ENCODE results near the gene PRSS57. TPM values are rescaled to one million over a fixed set of nuclear protein-coding genes. Genes with fewer than 3 reads are reported as not detected.
"Not testable (repeated sequence)": the region's sequence is repeated elsewhere in the genome, so short reads cannot be mapped to it uniquely, and the experiment has no call there.

PRSS57 gene
- total RNA-seq, 2 experiments from 2014 or later, result not detected

DNA sequence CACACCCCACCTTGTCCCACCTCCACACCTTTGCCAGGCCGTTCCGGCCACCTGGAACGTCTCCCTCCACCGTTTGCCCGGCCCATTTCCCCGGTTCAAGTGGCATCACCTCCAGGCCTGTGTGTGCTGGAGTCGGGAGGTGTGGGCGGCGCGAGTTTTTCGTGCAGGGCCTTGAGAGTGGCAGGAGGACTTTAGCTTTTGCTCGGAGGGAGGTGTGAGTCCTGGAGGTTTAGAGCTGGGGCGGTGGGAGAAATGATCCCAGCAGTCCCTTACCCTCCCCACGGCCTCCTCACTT, 9.1 kb upstream of the PRSS57 start:
- no peaks in the 10 kb centered on the region for H3K36me3 Mint-ChIP-seq (ENCODE audit: low read depth)
- no peak overlapping the region for H3K27ac Mint-ChIP-seq
- H3K4me1 Mint-ChIP-seq, result peaks cover 6% of the 10 kb centered on the region
- ChIA-PET POLR2A (interaction anchor here (0.7 kb wide), 1 partner anchor 194 kb away, joined by 3 read pairs; no protein-coding TSS in a partner anchor), CTCF (interaction anchor here (0.7 kb wide), 1 partner anchor 309 kb away, joined by 3 read pairs; no protein-coding TSS in a partner anchor)
- H3K4me3 Mint-ChIP-seq, result no peak overlapping the region
- H3K27me3 Mint-ChIP-seq, result peaks cover 12% of the 10 kb centered on the region
- no peak for DNase-seq
- peaks cover 2% of the 10 kb centered on the region for H3K9me3 Mint-ChIP-seq (ENCODE audit: low read depth)
- ATAC-seq, result peak; percentile 6
- intact Hi-C loops (cut with DNase I, micrococcal nuclease), result loop anchor here (1.0 to 5.0 kb wide), 5 partner anchors 24 to 287 kb away; no protein-coding TSS in a partner anchor

DNA sequence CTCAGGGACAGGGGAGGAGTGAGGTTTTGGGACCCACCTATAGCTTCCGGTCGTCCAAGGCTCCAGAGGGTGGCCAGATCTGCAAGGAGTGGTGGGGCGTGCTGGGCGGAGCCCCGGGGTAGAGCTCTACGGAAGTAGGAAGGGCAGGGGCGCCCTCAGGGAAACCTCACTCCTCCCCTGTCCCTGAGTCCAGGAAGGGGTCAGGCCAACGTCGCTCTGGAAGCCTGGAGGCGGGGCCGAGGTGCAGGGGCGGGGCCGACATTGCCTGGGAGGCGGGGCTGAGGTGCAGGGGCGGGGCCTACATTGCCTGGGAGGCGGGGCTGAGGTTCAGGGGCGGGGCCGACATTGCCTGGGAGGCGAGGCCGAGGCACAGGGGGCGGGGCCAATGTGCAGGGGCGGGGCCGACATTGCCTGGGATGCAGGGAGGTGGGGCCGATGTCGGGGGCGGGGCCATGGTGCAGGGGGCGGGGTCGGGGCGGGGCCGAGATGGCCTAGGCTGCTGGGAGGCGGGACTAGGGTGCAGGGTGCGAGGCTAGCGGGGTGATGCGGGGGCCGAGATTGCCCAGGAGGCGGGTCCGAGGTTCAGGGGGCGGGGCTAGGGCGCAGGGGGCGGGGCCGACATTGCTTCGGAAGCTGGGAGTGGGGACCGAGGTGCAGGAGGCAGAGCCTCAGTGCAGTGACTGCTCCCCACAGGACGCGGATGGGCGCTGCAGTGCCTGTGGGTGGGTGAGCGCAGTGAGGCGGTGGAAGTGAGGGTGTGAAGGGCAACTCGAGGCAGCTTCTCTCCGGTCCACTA, 8.6 kb upstream of the PRSS57 start:
- no peak overlapping the region for H3K4me3 Mint-ChIP-seq
- ChIA-PET POLR2A (interaction anchor here (0.7 kb wide), 1 partner anchor 193 kb away, joined by 3 read pairs; no protein-coding TSS in a partner anchor), CTCF (interaction anchor here (1.0 kb wide), 2 partner anchors 67 to 189 kb away, joined by 3 read pairs; partner anchors contain the start of gene MED16)
- no peaks in the 10 kb centered on the region for H3K36me3 Mint-ChIP-seq (ENCODE audit: low read depth)
- H3K9me3 Mint-ChIP-seq (ENCODE audit: low read depth), result peaks cover 2% of the 10 kb centered on the region
- DNase-seq (peak; percentile 90), ATAC-seq (peak; percentile 74)
- peaks cover 6% of the 10 kb centered on the region for H3K4me1 Mint-ChIP-seq
- intact Hi-C loops (cut with DNase I, micrococcal nuclease), result loop anchor here (1.0 to 5.0 kb wide), 6 partner anchors 23 to 287 kb away; no protein-coding TSS in a partner anchor
- no peak overlapping the region for H3K27ac Mint-ChIP-seq
- peaks cover 14% of the 10 kb centered on the region for H3K27me3 Mint-ChIP-seq

DNA sequence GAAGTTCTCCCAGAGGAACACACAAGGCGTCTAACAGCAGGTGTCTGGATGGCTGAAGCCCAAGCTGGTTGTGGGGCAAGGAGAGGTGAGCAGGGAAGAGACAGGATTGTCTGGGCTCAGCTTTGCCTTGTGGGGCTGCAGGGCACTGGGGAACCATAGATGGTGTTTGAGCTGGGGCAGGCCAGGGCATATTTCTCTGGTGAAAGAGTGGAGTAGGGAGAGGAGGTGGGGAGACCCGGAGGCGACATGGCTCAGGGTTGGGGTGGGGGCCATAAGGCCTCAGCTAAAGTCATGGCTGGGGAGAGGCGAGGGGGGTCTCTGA, 8.0 kb upstream of the PRSS57 start:
- Mint-ChIP-seq H3K36me3 (ENCODE audit: low read depth) (no peaks in the 10 kb centered on the region), H3K9me3 (ENCODE audit: low read depth) (peaks cover 2% of the 10 kb centered on the region), H3K4me3 (no peak overlapping the region), H3K27me3 (peaks cover 14% of the 10 kb centered on the region), H3K4me1 (peaks cover 6% of the 10 kb centered on the region), H3K27ac (peak overlapping the region; percentile 19)
- ATAC-seq (no peak), DNase-seq (no peak)
- POLR2A ChIA-PET, result no interaction called here
- CTCF ChIA-PET, result interaction anchor here (0.6 to 1.0 kb wide), 4 partner anchors 68 to 599 kb away, joined by 3 read pairs; partner anchors contain the start of gene MED16
- intact Hi-C loops (cut with DNase I, micrococcal nuclease), result loop anchor here (1.0 to 5.0 kb wide), 2 partner anchors 23 to 34 kb away; no protein-coding TSS in a partner anchor

DNA sequence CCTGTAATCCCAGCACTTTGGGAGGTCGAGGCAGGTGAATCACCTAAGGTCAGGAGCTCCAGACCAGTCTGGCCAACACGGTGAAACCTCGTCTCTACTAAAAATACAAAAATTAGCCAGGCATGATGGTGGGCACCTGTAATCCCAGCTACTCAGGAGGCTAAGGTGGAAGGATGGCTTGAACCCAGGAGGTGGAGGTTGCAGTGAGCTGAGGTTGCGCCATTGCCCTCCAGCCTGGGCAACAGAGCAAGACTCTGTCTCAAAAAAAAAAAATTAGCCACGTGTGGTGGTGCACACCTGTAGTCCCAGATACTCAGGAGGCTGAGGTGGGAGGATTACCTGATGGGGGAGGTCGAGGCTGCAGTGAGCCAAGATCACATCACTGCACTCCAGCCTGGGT, 7.6 kb upstream of the PRSS57 start:
- not testable (repeated sequence) for ATAC-seq

DNA sequence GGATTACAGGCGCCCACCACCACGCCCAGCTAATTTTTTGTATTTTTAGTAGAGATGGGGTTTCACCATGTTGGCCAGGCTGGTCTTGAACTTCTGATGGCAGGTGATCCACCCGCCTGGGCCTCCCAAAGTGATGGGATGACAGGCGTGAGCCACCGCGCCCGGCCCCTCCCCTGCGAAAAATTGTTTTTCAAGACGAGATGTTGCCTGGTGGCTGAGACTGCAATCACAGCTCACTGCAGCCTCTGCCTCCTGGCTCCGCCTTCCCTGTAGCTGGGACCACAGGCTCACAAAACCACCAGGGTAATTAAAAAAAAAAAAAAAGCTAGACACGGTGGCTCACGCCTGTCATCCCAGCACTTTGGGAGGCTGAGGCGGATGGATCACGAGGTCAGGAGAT, 4.6 kb upstream of the PRSS57 start:
- ATAC-seq; H3K4me1 Mint-ChIP-seq; H3K4me3 Mint-ChIP-seq; H3K36me3 Mint-ChIP-seq (ENCODE audit: low read depth); H3K9me3 Mint-ChIP-seq (ENCODE audit: low read depth); POLR2A ChIA-PET; H3K27ac Mint-ChIP-seq; DNase-seq: not testable (repeated sequence)
- CTCF ChIA-PET, result interaction anchor here (0.6 to 0.7 kb wide), 2 partner anchors 21 to 285 kb away, joined by 3 read pairs; no protein-coding TSS in a partner anchor
- H3K27me3 Mint-ChIP-seq, result peaks cover 14% of the 10 kb centered on the region
- intact Hi-C loops (cut with DNase I, micrococcal nuclease), result loop anchor here in 1 of 2 experiments (5.0 kb wide), 1 partner anchor 37 kb away; no protein-coding TSS in a partner anchor

More for the DNA sequence above, 7.6 kb upstream of the PRSS57 start:
- Mint-ChIP-seq H3K27ac (peak overlapping the region; percentile 19), H3K27me3 (peaks cover 14% of the 10 kb centered on the region)
- H3K4me1 Mint-ChIP-seq; H3K36me3 Mint-ChIP-seq (ENCODE audit: low read depth); H3K4me3 Mint-ChIP-seq; DNase-seq; POLR2A ChIA-PET; H3K9me3 Mint-ChIP-seq (ENCODE audit: low read depth): not testable (repeated sequence)
- CTCF ChIA-PET, result interaction anchor here (0.6 to 1.0 kb wide), 4 partner anchors 68 to 599 kb away, joined by 3 read pairs; partner anchors contain the start of gene MED16
- intact Hi-C loops (cut with DNase I, micrococcal nuclease), result loop anchor here (1.0 to 5.0 kb wide), 2 partner anchors 23 to 34 kb away; no protein-coding TSS in a partner anchor

DNA sequence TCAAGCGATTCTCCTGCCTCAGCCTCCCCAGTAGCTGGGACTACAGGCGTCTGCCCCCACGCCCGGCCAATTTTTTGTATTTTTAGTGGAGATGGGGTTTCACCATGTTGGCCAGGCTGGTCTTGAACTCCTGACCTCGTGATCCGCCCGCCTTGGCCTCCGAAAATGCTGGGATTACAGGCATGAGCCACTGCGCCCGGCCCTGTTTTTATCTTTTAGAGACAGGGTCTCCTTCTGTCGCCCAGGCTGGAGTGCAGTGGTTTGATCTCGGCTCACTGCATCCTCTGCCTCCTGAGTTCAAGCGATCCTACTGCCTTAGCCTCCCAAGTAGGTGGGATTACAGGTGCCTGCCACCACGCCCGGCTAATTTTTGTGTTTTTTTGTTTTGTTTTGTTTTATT, 3.3 kb upstream of the PRSS57 start:
- H3K4me3 Mint-ChIP-seq; H3K36me3 Mint-ChIP-seq (ENCODE audit: low read depth); CTCF ChIA-PET; intact Hi-C loops (cut with DNase I, micrococcal nuclease); H3K27ac Mint-ChIP-seq; H3K4me1 Mint-ChIP-seq; POLR2A ChIA-PET; ATAC-seq; DNase-seq; H3K9me3 Mint-ChIP-seq (ENCODE audit: low read depth): not testable (repeated sequence)
- H3K27me3 Mint-ChIP-seq, result peaks cover 18% of the 10 kb centered on the region

DNA sequence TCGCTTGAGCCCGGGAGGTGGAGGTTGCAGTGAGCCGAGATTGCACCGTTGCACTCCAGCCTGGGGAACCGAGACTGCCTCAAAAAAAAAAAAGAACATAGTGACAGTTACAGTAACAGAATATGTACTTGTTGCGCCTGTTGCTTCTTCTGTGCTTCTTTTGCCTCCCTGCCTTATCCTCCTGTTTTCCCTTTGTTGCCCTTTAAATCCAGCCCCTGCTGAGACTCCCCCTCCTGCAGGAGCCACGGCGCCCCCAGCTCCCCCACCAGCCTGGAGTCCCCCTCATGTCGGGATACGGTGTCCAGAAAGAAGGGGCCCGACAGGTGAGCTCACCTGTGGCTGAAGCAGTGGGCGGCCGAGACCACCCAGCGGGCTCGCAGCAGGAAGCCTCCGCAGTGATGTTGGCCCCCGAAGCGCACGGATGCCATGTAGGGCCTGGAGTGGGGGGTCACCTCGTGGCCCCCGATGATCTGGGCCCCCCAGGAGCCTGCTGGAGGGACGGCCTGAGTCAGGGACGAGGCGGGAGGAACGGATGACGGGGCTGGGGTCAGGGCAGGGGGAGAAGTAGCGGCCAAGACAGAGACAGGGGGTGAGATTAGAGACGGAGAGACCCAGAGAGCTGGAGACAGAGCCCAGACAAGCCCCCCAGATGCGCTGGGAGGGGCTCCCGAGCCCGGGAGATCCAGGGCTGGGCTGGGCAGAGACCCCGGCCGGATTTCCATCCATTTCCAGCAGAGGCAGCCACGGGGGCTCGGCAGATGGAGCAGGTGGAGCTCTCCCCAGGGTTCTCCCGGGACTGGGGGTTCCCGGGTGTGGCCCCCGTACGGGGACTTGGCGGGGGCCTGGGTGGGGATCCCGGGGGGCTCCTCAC, 536 bp downstream of the PRSS57 start:
- H3K4me3 Mint-ChIP-seq, result no peak overlapping the region
- intact Hi-C loops (cut with DNase I, micrococcal nuclease), result no loop called here
- H3K27ac Mint-ChIP-seq, result no peak overlapping the region
- ATAC-seq (no peak), DNase-seq (no peak)
- CTCF ChIA-PET, result no interaction called here
- H3K27me3 Mint-ChIP-seq, result peaks cover 11% of the 10 kb centered on the region
- POLR2A ChIA-PET, result no interaction called here
- no peaks in the 10 kb centered on the region for H3K36me3 Mint-ChIP-seq (ENCODE audit: low read depth)
- H3K4me1 Mint-ChIP-seq, result no peaks in the 10 kb centered on the region
- no peaks in the 10 kb centered on the region for H3K9me3 Mint-ChIP-seq (ENCODE audit: low read depth)

DNA sequence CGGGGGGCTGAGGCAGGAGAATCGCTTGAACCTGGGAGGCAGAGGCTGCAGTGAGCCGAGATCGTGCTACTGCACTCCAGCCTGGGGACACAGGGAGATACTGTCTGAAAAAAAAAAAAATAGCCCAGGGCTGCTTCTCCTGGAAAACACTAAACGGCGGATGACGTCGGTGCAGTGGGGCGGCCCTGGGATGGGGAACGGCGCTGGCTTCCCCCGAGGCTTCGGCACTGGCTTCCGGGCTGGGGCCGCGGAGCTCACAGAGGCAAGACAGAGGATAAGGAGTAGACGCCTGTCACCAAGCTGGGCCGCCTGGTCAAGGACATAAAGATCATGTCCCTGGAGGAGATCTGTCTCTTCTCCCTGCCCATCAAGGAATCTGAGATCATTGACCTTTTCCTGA, 5.0 kb downstream of the PRSS57 start:
- H3K9me3 Mint-ChIP-seq (ENCODE audit: low read depth), result no peaks in the 10 kb centered on the region
- H3K4me3 Mint-ChIP-seq, result no peak overlapping the region
- H3K36me3 Mint-ChIP-seq (ENCODE audit: low read depth), result no peaks in the 10 kb centered on the region
- CTCF ChIA-PET, result interaction anchor here (0.6 to 0.7 kb wide), 2 partner anchors 15 to 334 kb away, joined by 3 read pairs; no protein-coding TSS in a partner anchor
- no peak for DNase-seq
- intact Hi-C loops (cut with DNase I, micrococcal nuclease), result no loop called here
- H3K27me3 Mint-ChIP-seq, result peaks cover 4% of the 10 kb centered on the region
- H3K4me1 Mint-ChIP-seq, result no peaks in the 10 kb centered on the region
- no peak for ATAC-seq
- POLR2A ChIA-PET, result no interaction called here
- H3K27ac Mint-ChIP-seq, result no peak overlapping the region

DNA sequence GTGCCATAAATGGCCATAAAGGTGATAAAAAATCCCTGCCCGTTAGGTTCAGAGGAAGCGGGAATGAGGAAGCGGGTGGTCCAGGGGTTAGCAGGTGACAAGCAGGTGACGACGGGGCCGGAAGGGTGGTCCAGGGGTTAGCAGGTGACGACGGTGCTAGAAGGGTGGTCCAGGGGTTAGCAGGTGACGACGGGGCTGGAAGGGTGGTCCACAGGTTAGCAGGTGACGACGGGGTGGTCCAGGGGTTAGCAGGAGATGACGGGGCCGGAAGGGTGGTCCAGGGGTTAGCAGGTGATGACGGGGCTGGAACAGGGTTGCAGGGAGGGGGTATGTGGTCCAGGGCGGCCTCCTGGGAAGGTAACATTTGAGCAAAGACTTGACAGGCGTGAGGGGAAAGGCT, 6.3 kb downstream of the PRSS57 start:
- Mint-ChIP-seq H3K4me1 (no peaks in the 10 kb centered on the region), H3K9me3 (ENCODE audit: low read depth) (no peaks in the 10 kb centered on the region)
- POLR2A ChIA-PET, result no interaction called here

DNA sequence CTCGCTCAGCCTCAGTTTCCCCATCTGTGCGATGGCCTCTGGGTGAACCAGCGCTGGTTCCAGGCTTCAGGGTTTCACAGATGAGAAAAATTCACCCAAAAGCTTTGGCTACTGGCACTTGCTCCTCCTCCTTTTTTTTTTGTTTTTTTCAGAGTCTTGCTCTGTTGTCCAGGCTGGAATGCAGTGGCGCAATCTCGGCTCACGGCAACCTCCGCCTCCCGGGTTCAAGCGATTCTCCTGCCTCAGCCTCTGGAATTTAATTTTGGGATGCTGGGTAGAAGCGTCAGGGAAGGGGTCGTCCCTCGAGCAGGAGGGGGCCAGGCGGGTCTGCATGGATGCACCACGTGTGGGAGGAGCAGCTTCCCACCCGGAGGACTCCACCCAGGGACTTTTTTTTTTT, 7.0 kb downstream of the PRSS57 start:
- ChIA-PET POLR2A (no interaction called here), CTCF (no interaction called here)
- intact Hi-C loops (cut with DNase I, micrococcal nuclease), result no loop called here
- Mint-ChIP-seq H3K4me3 (no peak overlapping the region), H3K9me3 (ENCODE audit: low read depth) (no peaks in the 10 kb centered on the region), H3K27ac (no peak overlapping the region), H3K36me3 (ENCODE audit: low read depth) (no peaks in the 10 kb centered on the region), H3K4me1 (no peaks in the 10 kb centered on the region), H3K27me3 (no peaks in the 10 kb centered on the region)
- no peak for ATAC-seq
- no peak for DNase-seq

More for the DNA sequence above, 6.3 kb downstream of the PRSS57 start:
- intact Hi-C loops (cut with DNase I, micrococcal nuclease), result no loop called here
- Mint-ChIP-seq H3K36me3 (ENCODE audit: low read depth) (no peaks in the 10 kb centered on the region), H3K27me3 (no peaks in the 10 kb centered on the region), H3K4me3 (no peak overlapping the region), H3K27ac (no peak overlapping the region)
- no peak for ATAC-seq
- CTCF ChIA-PET, result interaction anchor here (0.6 kb wide), 1 partner anchor 13 kb away, joined by 3 read pairs; the partner anchor contains the start of gene FSTL3
- DNase-seq, result no peak

DNA sequence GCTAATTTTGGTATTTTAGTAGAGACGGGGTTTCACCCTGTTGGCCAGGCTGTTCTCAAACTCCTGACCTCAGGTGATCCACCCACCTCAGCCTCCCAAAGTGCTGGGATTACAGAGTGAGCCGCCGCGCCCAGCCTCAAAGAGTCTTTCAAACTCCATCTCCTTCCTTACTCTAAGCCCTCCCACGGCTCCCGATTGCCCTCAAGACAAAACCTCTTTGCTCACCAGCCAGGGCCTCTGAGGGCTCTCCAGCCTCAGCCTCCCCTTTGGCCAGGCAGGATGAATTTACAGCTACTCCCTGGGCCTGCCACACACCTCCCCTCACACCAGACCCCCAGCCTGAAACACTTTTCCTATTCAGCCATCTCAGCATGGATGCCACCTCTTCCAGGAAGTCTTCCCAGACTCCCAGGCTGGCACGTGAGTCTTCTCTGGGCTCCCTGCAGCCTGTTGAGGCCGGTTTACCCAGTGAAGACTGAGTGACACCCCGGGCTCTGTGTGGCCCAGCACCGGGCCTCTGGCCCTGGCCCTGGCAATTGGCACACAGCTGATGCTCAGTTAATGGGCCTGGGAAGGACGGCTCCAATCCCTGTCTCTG, 7.6 kb downstream of the PRSS57 start:
- H3K4me3 Mint-ChIP-seq, result no peak overlapping the region
- CTCF ChIA-PET, result no interaction called here
- POLR2A ChIA-PET, result no interaction called here
- H3K27ac Mint-ChIP-seq, result no peak overlapping the region
- H3K27me3 Mint-ChIP-seq, result no peaks in the 10 kb centered on the region
- H3K9me3 Mint-ChIP-seq (ENCODE audit: low read depth), result no peaks in the 10 kb centered on the region
- no peaks in the 10 kb centered on the region for H3K36me3 Mint-ChIP-seq (ENCODE audit: low read depth)
- no peak for DNase-seq
- ATAC-seq, result no peak
- no peaks in the 10 kb centered on the region for H3K4me1 Mint-ChIP-seq
- intact Hi-C loops (cut with DNase I, micrococcal nuclease), result no loop called here

Data from activated CD4-positive, alpha-beta T cell treated with anti-CD3 and anti-CD28 coated beads for 36 hours (primary cell).